ENCODE results near the gene POC1A.

The POC1A gene

DNA sequence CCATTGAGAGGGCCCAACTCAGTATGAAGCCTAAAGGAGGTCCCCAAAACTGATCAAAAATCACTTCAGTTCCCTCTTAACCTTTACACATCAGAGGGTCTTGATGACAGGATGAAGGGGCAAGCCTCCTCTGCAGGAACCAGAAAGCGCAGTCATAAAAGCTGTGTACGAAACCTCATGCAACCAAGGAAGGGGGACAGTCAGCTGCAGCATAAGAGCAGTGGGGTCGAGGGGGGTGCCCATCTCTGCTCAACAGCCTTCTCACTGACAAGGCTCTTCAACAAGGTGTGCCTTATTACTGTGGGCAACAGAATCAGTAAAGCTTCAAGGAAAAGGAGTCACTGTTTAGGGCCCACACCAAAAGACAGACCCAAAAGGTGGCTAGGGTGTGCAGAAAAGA lies 3.9 kb downstream of the POC1A start:
- DNase-seq: no peak

DNA sequence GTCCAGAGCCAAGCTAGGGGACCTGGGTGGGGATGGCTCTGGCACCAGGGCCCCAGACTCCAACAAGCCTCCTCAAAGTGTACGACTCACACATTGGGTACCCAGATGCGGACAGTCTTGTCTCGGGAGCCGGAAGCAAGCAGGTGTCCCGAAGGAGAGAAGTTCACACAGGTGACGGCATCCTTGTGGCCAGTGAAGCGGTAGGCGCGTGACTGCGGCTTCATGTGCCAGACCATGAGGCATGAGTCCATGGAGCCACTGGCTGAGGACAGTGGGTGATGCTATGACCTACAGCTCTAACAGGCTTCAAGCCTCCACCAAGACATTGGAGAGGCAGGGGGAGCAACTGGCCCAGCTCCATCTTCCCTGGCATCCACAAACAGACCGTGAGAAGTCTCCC lies 4.5 kb downstream of the POC1A start:
- DNase-seq: no peak

DNA sequence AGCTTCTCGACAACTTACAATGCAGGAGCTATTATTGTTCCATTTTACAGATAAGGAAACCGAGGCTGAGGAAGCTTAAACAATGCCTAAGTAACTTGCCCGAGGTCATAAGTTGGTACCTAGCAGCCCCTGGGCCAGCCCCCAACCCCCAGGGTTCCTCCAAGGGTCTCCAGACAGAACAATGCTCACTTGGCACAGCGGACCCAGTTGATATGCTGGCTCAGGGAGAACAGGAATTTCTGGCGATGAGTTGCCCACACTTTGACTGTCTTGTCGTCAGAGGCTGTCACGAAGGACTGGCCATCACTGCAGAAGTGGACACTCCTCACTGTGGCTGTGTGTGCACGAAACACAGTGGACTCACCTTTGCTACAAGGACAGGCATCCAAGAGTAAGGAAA lies 5.2 kb downstream of the POC1A start:
- DNase-seq: no peak

DNA sequence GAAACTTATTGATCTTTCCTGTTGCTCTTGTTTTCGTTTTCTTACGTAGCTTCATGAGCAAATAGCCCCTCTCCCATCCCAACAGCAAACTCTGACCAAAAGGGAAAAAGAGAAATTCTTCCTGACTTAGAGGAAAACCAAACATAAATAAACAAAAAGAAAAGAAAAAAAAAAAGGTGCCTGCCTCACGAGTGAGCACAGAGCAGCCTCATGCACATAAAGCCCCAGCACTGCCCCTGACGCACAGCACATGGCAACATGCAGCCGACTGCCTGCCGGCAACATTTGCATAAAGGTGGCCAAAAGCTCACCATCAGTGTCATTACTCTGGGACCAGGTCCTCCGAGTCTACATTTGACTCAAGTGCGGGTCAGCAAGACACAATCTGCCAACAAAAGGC lies 6.4 kb downstream of the POC1A start:
- DNase-seq: no peak

DNA sequence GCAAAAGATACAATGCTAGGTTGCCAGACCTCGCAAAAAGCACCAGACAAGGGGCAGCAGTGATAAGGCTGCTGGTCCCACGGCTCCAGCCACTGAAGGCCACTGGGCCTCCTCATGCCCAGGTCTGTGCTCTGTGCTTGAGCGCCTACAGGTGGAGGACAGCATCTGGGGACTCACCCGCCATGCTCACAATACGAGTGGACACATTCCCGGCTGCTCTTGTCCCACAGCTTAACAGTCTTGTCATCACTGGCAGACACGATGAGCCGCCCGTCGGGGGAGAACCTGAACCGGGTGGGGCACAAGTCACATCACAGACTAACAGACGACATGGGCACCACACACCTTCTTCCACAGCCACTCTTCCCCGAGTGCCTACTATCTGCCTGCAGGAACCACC lies 7.4 kb downstream of the POC1A start:
- DNase-seq: no peak

DNA sequence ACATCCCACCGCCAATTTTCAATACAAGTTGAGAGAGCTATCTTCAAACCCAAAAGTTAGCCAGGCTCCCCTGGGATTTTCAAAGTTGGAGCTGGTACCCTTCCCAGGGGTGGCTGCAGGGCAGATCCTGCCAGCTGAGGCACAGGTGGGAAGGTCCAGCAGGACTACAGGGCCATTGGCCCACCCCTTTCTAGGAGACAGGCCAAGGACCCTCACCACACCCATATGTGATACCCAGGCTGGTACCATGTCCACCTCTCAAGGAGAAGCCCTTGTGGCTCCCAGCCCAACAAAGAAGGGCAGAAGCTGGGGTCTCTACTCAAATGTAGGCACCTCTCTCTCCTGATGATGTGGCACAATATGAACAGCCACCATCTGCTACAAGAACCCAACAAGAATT lies 8.0 kb downstream of the POC1A start:
- no peak for DNase-seq

DNA sequence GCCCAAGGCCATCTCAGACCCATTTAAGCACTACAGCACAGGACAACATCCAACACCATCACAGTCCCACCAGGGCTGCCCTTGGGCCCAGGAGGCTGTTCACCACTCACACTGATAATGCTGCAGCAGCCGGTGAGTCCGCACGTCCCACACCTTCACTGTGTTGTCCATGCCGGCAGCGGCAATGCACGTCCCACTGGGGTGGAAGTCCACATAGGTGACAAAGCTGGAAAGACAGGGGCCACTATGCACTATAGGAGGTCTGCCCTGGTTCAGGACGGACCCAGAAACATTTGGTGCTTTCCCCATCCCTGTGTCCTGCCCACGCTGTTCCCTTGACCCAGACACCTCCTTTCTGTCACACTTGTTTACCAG lies 8.5 kb downstream of the POC1A start:
- no peak for DNase-seq

DNA sequence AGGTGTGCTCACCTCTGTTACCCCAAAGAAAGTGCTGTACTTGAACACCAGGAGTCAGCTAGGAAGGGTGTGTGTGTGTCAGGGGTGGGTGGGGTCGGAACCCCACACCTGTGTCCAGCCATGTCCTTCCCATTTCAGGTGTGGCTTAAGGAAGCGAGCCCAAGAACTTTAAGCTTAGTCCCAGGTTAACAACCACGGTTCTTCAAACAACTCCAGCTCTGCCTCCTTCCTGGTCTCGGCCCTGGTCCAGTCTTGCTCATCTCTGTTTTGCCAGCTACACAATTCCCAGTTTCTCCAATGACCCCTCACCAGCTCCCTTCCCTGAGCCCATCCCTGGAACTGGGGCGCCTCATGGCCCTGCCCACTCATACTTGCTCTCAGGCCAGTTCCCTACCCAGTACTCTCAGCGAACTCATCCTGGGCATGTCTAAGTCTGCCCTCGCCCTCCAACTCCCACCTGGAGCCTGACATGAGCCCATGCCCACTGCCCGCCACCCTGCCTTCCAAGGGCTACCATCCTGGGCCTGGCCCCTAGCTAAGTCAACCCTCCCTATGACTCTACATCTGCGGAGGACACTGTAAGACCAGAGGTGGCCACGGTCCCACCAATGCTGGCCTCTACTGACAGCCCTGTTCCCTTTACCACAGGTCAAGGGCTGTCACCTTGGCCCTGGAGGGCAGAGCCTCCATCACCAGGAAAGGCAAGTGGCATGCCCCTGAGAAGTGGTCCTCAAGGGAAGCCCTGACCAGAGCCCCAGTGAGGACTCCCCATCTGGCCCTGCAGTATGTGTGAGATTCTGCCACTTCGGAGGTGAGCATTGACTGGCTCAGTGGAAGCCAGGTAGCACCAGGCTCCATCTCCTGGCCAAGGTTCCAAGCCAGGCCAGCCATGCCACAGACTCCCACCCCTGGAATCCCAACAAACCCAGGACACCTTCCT lies 9.2 kb downstream of the POC1A start:
- DNase-seq: no peak

DNA sequence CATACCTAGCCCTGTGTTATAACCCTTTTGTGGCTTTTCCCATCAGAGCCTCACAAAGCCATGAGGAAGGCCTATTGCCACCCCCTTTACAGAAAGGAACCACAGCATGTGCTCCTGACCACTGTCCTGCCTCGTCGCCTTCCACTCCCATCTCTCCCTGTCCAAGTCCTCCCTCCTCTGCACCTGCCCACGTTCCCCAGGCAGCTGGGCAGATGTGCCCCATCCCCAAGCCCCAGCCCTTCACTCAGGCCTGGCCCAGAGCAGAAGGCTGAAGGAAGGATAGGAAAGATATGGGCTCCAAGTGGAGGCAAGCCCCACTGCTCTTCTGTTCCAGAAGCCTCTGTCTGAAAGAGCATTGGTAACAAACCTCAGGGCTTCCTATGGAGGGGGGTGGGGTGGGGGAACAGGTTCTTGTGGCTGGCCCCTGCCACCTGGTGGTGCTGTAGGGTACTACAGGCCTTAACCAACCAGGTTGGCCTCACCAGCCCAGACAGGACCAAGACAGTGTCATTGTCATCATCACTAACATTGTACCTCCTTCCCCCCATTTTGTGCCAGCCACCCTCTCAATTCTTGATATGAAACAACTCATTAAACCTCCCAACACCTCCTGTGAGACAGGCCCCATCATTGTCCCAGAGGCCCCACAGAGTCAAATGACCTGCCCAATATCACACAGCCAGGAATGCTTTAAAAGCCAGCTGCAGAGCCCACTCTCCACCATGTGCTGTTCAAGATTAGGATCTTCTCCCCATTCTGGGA lies 10.0 kb downstream of the POC1A start:
- peak; percentile 12 for DNase-seq

DNA sequence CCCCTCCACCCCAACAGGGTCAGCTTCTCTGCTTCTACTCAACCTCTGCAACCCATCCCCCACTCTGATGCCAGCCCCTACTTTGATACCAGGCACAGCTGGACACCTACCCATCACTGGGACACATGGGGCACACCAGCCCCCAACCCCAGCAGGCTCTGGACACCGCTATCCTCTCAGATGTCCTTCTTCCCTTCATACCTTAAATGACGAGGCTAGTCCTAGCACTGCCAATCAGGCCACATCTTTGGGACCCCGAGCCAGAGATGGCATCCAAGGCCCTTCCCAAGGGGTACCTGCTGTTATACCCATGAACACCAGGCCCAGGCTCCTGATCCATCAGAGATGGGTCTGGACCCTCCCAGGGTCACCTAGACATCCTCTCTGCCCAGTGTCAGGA lies 10.6 kb downstream of the POC1A start:
- DNase-seq: no peak

DNA sequence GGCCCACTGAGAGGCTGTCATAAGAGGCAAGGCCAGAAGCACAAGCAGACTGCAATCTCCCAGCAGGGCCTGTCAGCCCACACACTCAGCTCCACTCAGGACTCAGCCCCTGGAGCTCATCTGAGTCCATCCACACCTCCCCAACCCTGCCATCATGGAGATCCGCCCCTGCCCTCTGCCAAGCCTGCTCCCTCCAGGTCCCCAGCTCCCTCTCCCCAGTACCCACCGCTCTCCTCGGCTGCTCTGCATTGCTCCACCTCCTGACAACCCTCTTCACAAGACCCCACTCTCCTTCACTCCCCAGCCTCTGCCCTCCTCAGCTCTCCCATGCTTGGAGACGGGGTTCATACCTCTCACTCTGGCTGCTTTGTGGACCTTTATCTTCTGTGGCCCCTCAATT lies 11.1 kb downstream of the POC1A start:
- no peak for DNase-seq

DNA sequence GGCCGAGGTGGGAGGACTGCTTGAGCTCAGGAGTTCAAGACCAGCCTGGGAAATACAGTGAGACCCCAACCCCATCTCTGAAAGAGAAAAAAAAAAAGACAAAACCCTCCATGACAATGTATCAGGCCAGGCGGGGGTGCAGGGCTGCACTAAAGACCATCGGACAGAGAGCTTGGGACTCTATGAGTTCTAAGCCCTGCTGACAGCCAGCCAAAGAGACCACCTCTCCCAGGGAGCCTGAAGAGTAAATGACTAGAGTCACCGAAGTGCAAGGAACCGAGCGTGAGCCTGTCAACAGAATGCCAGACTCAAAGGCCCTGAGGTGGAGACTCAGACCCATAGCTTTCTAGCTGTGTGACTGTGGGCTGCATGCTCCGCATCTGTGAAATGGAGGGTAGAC lies 12.5 kb downstream of the POC1A start:
- no peak for DNase-seq

DNA sequence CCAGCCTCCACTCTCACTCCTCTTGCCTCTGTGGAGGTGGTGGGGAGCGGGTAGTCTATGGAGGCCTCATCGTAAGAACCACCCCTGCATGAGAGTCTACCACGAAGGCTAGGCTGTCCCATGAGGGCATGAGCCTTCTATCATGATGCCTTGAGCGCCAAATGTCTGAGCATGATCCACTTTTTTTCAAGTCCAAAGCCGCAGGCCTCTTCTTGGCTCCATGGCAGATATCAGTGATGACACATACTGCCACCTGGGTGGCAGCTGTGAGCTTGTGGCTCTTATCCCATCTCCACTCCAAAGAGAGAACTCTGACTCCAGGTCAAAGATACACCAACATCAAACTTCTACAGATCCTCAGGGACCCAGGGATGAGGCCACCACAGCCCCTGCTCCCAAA lies 13.5 kb downstream of the POC1A start:
- no peak for DNase-seq

DNA sequence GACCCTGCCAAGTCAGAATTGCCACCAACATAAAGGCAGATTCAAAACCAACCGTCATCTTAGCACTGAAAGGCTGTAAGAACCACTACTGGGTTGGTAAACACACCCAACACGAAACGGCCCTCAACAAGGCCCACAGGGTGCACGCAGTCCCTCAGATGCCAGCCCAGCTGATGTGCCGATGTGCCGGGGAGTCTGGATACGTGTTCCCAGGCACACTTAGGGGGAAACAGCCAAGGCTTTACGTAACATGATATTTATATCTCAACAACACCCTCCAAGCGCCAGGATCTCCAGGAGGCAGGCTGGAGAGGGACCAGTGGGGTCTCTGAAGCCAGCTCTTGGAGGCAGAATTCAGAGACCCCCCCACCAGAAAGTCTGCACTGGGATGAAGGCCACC lies 14.2 kb downstream of the POC1A start:
- DNase-seq: no peak

DNA sequence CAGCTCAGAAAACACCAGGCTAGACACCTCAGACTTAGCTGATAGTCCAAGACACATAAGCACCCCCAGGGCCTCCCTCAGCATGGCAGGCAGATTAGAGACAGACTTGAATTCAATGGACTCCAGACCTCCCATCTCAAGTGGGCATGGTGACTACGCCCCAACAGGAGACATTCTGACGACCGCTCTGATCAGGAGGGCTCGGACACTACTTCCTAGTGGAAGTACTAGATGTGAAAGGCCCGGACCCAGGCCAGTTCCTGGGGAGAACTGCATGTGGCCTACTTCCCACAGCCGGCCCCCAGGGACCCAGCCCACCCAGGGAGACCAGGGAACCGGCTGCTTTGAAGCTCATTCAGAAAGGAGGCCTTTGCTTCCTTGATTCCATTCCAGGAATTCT lies 16.9 kb downstream of the POC1A start:
- DNase-seq: no peak

DNA sequence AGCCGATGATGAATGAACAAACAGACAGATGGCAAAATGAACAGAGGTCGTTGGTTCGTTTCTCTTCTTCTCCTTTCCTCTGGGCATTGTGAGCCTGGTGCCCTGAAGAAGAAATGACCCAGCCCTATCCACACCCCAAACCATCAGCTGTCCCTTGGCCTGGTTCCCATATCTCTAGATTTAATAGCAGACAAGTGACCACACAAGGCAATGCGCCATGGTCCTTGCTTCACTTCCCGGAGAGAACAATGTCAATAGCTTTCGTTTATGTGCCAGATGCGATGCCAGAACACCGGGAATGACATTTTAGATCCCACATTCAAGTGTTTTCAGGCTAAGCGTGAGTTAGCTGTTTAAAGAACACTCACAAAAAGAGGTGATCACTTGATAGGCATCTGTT lies 17.7 kb downstream of the POC1A start:
- no peak for DNase-seq

DNA sequence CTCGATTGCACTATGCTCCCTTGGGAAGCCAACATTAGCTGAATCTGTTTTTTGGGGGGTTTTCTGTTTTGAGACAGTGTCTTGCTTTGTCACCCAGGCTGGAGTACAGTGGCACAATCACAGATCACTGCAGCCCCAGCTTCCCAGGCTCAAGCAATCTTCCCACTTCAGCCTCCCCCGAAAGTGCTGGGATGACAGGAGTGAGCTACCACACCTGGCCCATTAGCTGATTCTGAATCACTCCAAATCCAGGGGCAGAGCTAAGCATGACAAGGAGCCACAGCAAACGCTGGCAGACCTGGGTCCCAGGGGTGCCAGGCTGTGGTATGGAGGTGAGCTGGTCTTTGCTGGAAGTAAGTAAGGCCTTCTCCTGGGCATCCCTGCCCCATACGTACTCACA lies 18.9 kb downstream of the POC1A start:
- DNase-seq: no peak

DNA sequence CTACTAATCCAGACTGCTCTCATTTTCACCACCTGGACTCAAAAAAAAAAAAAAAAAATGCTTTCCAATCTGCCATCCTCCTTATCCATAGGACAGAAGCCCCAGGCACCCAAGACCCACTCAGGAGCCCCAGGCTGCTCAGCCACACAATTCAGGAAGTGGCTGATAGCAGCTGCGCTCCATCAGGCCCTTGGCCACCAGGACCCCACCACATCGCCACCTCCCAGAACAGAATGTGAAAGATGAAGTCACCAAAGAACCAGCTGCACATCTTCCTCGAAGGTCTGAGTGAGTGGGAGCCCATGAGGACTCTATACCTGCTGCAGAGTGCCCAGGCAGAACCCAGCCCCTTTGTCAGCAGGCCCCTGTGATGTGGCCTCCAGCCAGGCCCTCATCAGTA lies 19.5 kb downstream of the POC1A start:
- DNase-seq: no peak

DNA sequence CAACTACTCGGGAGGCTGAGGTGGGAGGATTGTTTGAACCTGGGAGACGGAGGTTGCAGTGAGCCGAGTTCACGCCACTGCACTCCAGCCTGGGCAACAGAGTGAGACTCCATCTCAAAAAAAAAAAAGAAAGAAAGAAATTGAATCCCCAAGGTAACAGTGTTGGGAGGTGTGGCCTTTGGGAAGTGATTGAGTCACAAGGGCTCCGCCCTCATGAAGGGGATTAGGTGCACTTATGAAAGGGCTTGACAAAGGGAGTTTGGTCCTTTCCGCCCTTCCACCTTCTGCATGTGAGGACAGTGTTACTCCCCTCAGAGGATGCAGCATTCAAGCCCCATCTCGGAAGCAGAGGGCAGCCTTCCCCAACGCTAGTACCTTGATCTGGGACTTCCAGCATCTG lies 21.3 kb downstream of the POC1A start:
- no peak for DNase-seq

DNA sequence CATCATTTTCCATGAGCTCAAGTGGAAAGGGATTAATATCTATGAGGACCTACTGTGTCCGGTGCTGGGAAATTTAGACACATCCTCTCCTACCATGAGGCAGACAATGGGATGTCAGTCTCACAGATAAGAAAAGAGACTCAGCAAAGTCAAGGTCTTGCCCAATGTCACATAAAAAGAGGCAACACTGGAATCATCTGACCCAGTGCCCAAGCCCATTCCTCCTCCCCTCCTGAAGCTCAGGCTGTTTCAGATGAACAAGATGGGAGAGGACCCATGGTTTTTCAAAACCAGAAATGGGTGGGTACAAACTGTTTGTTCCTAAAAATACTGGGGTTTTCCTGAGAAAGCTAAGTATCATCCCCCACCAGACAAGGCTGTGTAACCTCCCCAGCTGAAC lies 22.2 kb downstream of the POC1A start:
- DNase-seq: no peak

DNA sequence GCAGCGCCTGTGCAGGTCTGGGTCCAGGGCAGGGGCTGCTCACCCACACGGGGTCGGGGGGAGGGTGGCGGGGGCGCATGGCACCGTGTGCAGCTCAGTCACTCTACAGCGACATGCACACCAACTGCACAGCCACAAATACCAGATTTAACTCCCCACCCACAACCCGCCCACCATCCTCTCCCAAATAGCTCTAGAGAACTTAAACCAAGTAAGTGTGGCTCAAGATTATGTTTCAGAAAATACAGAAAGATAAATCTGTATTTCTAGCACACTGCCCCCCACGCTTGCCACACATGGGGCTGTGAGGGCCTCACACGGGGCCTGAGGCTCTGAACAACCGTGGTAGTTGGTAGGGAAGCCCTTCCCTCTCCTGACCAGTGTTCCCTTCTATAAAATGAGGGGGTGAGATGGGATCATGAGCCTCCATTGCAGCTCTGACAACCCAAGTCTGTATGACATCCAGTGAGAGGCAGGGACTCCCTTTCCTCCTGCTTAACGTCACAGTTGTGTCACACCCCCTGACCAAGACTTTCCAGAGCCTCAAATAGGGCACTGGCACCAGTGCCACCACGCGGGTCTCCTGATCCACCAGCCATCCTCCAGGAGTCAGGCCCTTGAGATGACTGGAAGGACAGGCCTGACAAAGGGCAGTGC lies 23.1 kb downstream of the POC1A start:
- DNase-seq: no peak

DNA sequence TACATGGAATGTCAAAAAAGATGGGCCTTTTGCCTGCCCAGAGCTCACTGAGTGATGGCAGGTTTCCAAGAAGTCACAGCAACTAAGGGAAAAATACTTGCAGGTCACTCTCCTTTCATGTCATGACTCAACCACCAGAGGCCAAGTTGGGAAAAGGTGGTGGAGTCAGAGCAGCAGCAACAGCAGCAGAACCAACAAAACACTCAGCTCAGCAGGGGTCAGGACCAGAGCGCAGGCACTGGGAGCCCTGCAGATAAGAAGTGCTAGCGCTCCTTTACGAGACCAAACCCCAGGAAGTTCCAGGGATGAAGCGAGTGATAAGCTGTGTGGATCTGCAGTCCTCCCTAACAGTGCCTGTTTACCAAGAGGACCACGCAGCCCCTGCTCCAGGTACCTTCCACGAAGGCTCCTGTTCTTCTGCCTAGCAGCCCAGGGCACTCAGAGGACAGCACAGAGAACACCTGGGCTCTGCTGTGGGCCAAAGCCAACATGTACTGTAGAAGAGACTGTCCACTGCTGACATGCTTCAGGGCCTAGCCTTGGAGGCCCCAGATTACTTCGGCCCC lies 26.0 kb downstream of the POC1A start:
- no peak for DNase-seq

DNA sequence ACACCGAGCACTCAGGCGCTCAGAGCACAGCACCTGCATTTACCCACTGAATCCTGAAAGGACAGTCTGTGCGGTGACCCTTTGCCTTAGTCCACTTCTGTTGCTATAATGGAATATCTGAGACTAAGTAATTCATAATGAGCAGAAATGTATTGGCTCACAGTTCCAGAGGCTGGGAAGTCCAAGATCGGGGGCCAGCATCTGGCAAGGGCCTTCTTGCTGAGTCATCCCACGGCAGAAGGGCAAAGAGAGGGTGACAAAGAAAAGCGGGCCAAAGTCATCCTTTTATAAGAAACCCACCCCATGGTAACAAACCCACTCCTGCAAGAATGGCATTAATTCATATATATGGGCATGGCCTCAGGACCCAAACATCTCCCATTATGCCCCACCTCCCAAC lies 27.7 kb downstream of the POC1A start:
- DNase-seq: no peak

DNA sequence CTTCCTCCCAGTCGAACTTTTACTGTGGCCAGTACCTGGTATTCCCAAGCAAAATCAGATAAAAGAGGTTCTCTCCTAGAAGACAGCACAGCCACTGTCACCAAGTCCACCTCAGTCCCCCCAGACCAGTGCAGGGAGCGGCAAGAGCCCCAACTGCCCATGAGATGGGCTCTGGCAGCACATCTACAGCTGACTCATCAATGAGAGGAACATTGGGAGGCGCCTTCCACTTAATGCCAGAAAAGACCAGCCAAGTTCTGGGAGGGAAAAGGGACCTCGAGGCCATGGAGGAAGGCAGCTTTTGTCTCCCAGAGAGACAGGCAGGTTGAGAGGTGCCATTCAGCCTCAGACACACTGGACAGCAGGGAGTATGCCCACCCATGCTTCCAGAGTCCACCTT lies 28.2 kb downstream of the POC1A start:
- DNase-seq: no peak

All from NCI-H510A (cell line).